NCI-H1694 treated with DMSO at 0.1 percent for 48 hours (cell line): ENCODE results near the gene OR2A14.
"Not testable (repeated sequence)": the region's sequence is repeated elsewhere in the genome, so short reads cannot be mapped to it uniquely, and the experiment has no call there.

Source experiments
- DNase-seq: peaks from one replicate; lab custom pipeline; 2025; lab: John Stamatoyannopoulos, UW

OR2A14 gene, protein sequence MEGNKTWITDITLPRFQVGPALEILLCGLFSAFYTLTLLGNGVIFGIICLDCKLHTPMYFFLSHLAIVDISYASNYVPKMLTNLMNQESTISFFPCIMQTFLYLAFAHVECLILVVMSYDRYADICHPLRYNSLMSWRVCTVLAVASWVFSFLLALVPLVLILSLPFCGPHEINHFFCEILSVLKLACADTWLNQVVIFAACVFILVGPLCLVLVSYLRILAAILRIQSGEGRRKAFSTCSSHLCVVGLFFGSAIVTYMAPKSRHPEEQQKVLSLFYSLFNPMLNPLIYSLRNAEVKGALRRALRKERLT

DNA sequence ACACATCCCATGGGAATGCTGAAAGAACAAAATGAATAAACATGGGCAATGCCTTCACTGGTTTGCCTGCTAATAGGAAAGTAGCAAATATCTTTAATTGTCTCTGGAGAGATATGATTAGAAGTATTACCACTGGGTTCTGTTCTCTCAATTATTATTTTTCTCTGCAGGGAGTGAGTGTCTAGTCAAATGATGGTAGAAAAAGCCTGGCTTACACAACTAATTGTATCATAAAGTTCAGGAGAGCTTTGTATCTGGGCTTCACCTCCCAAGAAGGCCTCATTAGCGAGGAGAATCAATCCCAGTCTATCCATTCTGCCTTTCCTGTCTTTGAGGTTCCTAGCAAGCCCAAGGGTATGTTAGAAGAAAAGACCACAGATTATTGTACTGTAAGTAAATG is at the start of gene OR2A14:
Gene OR2A14, plus strand, starts transcription at position 301 of the 400 bp plus-strand sequence. CDS start 5,937 bp downstream, outside the sequence.
- no peak for DNase-seq

DNA sequence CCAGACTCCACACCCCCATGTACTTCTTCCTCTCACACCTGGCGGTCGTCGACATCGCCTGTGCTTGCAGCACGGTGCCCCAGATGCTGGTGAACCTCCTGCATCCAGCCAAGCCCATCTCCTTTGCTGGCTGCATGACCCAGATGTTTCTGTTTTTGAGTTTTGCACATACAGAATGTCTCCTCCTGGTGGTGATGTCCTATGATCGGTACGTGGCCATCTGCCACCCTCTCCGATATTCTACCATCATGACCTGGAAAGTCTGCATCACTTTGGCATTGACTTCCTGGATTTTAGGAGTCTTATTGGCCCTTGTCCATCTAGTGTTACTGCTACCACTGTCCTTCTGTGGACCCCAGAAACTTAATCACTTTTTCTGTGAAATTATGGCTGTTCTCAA is 48.6 kb upstream of the OR2A14 start:
- no peak for DNase-seq

DNA sequence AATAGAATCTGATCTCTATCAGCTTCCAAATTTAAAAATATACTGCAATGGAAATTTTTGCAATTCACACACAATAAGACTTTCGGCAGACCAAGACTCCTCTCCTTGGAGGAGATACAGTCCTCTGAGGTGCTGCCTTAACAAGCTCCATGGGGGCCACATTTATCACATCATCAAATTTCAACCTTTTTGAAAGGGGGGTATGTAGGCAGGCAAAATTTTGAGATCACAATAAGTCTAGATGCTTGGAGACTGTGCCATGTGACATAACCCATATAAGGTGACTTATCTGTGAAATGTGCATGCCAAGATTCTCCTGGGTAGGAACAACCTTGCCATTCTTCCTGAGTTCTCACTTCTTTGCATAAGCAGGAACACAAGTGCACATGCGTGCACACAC is 37.0 kb upstream of the OR2A14 start, which contains the start of gene OR2A12:
Gene OR2A12, plus strand, starts transcription at position 301 of the 400 bp plus-strand sequence. CDS start 8,830 bp downstream, outside the sequence.
- no peak for DNase-seq

DNA sequence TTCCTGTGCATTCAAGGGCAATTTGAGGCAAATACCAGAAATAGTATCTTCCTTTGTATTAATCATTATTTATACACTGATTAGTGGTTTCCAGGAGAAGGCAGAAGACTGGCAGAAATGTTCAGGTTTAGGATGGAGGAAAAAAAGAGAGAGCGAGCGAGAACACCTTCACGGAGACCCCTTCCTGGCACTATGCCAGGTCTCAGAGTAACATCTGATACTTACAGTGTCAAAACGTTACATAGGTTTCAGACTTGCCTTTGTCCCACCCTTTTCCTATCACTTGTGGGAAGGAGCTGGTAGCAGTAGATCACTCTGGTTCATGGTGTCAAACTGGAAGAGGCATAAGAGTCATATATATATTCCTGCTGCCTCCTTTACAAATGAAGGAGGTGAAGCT is 36.2 kb upstream of the OR2A14 start:
- DNase-seq: no peak

DNA sequence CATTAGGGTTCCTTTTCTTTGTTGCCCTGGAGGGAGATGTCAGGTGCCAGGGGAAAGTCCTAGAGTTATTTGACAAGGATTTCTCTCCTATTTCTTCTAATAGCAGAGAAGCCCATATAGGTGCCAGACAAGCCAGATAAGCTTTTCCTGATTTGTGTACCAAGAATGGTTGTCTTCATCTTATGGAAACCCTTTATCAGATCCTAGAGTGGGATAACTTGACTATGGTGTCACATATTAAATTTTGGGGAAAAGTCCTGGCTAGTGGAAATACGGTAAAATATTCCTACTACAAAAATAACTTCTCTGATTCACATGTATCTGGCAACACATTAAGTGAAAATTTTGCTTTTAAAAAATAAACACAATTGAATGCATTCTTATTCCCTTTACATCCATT is 35.7 kb upstream of the OR2A14 start:
- DNase-seq: no peak

DNA sequence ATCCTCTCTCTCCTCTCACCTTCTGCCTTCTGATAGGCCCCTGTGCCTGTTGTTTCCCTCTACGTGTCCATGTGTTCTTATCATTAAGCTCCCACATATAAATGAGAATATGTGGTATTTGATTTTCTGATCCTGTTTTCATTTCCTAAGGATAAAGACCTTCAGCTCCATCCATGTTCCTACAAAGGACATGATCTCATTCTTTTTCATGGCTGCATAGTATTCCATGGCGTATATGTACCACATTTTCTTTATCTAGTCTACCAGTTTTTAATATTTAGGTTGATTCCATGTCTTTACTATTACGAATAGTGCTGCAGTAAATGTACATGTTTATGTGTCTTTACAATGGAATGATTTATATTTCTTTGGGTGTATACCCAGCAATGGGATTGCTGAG is 32.3 kb upstream of the OR2A14 start:
- DNase-seq: no peak

DNA sequence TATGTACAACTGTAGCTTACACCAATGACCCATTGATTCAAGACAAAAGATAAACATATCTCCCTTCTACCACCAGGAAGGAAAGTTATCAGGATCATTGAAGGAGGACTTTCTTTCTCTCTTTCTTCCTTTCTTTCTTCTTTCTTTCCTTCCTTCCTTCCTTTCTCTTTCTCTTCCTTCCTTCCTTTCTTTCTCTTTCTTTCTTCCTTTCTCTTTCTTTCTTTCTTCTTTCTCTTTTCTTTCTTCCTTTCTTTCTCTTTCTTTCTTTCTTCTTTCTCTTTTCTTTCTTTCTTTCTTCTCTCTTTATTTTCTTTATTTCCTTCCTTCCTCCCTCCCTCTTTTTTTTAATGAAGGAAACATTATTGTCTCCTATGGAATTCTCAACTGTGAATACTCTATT is 24.2 kb upstream of the OR2A14 start:
- no peak for DNase-seq

DNA sequence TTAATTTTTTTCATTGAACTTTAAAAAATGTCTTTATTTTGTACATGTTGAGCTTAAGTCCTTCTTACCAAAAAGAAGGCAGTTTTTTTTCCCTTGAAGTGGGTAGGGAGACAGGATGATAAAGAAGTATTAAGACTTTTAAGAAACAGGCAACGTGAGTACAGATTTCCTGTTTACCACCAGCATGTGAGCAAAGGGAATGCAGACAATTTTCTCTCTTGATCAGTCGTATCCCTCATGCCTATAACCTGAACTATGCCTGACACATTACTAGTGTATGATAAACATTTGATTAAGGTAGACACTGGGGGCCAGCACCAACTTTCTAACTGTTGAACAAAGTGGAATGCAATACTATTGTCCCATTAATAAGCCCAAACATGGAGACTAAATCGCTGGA is 22.4 kb upstream of the OR2A14 start:
- no peak for DNase-seq

DNA sequence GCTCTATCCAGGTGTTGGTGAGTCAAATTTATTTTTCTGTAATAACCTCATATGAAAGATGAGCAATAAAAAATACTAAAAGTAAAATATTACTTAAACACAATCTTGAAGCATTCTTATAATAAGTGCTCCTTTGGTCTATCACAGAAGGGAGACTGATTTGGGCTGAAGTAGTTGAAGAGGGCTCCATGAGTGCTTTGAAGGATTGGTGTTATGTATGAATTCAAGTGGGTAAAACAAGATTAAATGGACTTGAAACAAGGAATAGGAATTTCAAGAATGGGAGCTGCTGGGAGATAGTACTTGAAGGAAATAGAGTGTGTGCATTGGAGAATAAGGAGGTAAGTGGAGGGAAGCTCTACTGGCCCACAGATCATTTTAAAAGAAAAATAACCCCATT is 20.9 kb upstream of the OR2A14 start:
- no peak for DNase-seq

DNA sequence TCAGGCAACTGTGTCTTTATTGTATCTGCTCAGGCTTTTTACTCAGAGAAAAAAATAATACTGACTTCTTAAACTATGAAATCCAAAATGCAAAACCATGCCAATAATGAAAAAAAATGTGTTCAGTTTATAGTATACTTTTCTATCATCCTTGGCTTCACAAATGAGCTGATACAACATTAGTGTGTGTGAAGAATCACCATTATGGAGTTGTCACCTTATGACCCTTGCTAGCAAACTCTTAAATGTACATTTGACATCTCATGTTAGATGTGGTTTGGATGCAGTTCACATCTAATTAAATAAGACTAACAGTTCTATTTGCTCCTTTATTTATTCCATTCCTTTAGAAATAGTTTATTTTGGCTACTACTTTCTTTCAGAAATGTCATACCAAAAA is 17.8 kb upstream of the OR2A14 start:
- DNase-seq: no peak

DNA sequence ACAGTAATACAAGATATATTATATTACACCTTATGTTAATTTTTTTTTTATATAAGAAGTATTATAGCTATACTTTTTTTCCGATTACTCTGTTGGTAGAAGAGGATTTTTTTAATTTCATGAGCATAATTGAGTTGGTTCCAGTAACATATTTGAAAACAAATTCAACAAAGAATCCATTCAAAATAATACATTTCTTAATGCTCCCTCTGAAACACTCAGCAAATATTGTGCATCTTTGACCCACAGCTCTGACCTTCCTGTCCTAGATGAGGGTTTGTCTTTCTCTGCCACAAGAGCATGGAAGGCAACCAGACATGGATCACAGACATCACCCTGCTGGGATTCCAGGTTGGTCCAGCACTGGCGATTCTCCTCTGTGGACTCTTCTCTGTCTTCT is 13.7 kb upstream of the OR2A14 start, which contains the start of gene OR2A2:
Gene OR2A2, plus strand, starts transcription at position 301 of the 400 bp plus-strand sequence. Its CDS starts 0 bp downstream, at position 301.
- DNase-seq: no peak

DNA sequence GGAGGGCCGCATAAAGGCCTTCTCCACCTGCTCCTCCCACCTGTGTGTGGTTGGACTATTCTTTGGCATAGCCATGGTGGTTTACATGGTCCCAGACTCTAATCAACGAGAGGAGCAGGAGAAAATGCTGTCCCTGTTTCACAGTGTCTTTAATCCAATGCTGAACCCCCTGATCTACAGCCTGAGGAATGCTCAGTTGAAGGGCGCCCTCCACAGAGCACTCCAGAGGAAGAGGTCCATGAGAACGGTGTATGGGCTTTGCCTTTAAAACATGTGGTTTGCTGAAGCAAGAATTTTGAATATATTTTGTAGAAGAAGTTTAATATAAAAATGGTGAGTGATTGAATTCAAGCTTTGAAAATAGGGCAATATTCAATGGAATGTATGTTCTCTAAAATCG is 12.7 kb upstream of the OR2A14 start:
- DNase-seq: no peak

DNA sequence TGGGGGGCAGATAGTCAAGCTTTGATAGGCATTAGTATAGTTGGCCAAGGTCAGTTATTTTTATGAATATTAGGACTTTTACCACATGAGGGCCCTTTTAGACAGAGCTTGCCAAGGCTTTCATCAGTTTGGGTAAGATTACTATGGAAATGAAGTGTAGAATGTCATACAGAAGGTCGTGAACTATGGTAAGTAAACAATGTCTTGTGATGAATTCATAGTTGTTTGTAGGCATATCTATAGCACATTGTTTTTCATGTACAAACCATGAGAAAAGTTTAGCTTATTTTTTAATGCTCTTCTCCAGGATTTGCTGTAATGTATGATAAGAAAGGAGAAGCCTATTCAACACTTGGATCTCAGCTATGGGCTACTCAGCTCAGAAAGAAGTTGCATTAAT is 9.3 kb upstream of the OR2A14 start:
- no peak for DNase-seq

DNA sequence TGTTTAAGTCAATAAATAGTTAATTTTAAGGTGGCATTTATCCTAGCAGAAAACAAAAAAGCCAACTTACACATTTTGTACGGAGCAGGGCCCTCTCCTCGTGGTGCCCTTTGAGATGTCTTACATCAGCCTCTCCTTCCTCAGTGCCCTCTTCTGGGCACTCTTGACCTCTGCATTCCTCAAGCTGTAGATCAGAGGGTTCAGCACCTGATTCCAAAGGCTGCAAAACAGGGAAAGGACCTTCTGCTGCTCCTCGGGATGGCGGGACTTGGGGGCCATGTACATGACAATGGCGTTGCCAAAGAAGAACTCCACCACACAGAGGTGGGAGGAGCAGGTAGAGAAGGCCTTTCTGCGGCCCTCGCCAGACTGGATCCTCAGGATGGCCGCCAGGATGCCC is 4.6 kb upstream of the OR2A14 start:
- no peak for DNase-seq

DNA sequence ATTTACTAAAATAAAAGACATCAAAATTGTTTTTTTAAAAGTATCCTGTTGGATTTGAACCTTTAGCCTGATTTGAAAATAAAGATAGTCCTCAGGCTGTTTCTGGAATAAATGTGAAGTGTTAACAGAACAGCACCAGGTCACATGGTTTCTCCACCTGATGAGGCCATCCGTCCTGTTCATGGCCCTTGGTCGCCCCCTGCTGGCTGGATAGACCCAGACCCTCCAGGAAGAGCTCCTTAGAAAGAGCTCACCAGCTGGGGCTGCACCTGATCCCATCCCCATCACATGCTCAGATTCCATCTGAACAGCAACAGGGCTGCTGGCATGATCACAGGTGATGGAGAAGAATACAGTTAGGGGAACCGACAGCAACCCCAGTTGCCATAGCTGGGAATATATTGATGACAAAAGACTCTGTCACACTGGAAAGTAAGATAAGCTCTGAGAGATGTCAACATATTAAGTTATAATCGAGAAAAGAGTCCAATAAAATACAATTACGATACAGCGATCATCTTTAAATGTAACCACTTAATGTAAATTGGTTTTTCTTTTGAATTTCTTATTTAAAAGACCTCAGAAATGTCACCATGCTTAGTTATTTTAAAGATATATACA is 4.8 kb downstream of the OR2A14 start:
- peak; percentile 45 for DNase-seq

DNA sequence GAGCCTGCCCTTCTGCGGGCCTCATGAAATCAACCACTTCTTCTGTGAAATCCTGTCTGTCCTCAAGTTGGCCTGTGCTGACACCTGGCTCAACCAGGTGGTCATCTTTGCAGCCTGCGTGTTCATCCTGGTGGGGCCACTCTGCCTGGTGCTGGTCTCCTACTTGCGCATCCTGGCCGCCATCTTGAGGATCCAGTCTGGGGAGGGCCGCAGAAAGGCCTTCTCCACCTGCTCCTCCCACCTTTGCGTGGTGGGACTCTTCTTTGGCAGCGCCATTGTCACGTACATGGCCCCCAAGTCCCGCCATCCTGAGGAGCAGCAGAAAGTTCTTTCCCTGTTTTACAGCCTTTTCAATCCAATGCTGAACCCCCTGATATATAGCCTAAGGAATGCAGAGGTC is 6.6 kb downstream of the OR2A14 start:
- not testable (repeated sequence) for DNase-seq

DNA sequence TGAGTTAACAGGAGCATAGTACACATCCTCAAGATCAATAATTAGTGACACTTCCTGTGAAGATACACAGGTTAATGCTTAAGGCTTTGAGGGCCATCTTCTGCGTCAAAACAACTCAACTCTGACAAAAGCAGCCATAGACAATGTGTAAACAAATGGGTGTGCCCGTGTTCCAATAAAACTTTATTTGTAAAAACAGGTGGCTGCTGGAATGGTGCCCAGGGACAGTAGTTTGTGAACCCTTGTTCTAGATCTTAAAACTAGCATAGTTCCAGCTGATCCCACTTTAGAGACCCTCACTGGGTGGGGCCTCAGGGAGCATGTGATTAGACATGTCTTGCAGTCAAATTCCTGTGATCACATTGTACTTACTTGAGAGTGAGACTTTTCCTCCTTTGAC is 7.8 kb downstream of the OR2A14 start:
- no peak for DNase-seq

DNA sequence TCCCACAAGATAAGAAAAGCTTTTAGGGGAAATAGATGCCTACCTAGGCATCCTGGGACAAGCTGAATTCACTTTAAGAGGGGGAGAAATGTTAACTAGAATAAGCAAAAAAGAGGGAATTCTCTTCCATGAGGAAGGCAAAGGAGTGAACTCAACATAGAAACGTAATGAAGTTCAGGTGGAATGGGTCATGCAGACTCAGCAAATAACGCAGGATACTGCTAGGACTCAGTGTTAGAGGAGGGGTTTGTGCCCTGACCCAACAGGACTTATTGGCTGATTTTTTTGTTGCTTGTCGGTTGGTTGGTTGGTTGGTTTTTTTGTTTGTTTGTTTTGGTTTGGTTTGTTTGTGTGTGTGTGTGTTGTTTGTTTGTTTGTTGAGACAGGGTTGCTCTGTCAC is 9.3 kb downstream of the OR2A14 start:
- DNase-seq: no peak

DNA sequence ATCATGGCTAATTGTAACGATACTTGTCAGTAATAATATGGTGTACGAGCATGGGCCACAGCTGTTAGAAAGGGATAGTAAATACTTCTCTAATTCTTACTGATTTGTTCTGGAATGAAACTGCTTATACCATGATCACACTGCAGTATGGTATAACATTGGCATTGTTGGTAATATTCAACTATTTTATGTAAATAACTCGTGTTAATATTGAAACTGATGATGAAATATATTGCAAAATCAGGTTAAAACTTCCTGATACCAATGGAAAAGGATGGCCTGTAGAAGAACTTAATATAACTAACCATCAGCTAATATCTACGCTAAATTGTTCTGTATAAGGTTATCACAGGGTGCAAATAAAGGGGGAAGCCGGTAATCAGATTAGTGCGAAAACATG is 10.3 kb downstream of the OR2A14 start:
- no peak for DNase-seq

DNA sequence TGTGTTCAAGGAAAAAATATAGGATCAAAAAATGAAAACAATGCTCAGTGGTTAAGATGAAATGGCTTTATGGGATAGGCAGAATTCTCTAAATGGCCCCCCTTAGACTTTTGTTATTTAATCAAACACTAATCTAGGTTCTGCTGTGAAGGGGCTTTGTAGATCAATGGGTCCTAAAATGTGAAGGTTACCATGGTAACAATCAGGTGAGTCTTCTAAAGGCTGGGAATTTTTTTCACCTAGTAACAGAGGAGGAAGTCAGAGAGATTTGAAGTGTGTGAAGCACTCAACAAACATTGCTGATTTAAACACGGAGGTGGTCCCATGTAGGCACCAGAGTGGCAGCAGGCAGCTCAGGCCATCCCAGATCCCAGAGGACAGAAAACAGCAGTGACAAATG is 11.1 kb downstream of the OR2A14 start:
- DNase-seq: no peak

DNA sequence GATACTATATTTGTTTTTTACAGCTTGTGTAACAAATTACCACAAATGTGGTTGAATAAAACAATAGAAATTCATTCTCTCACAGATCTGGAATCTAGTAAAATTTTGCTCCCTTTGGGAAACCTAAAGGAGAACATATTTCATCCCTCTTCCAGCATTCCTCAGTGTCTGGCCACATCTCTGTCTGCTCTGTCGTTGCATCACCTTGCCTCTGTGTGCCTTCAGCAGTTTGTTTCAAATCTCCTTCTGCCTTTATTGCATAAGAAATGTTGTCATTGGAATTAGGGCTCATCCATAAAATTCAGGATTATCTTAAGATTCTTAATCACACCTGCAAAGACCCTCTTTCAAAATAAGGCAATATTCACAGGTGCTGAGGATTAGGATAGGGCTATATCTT is 14.5 kb downstream of the OR2A14 start:
- DNase-seq: no peak

DNA sequence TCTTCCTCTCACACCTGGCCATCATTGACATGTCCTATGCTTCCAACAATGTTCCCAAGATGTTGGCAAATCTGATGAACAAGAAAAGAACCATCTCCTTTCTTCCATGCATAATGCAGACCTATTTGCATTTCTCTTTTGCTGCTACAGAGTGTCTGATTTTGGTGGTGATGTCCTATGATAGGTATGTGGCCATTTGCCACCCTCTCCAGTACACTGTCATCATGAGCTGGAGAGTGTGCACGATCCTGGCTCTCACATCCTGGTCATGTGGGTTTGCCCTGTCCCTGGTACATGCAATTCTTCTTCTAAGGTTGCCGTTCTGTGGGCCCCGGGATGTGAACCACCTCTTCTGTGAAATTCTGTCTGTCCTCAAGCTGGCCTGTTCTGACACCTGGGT is 19.2 kb downstream of the OR2A14 start:
- no peak for DNase-seq

DNA sequence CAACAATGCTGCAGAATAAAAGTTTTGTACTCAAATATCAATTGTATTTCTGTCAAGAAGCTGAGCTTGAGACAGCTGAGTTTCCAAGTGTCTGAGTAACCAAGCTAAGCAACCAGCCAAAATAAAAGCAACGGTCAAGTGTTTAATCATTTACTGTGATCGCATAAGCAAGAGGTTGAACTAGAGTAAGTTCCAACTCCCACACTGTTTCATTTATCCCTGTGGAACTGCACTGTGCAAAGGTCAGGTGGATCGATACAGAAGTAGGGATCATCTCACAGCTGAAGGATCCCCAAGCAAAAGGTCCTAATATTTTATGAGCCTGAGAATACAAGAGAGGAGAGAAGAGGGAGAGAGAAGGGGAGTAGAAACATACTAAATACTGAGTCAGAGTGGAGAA is 21.4 kb downstream of the OR2A14 start:
- no peak for DNase-seq
